H1 (cell line): ENCODE data around the gene SLIT3. TPM values are rescaled to one million over a fixed set of nuclear protein-coding genes. Genes with fewer than 3 reads are reported as not detected.

Experiments
- POLR2A ChIP-seq, 2 experiments: IDR thresholded peaks; 1 replicate in 1 of 2; 2 replicates in 1 of 2; pipeline ENCODE4 v1.6.1; 2011; ENCODE audit warnings: low read depth in 2 of 2, low read length in 2 of 2, mild to moderate bottlenecking in 2 of 2; ENCODE audit errors: control extremely low read depth in 1 of 2
- TCF12 ChIP-seq: IDR thresholded peaks from 2 replicates; pipeline ENCODE4 v1.6.1; 2011; ENCODE audit warnings: low read depth, mild to moderate bottlenecking, low read length
- TEAD4 ChIP-seq: IDR thresholded peaks from 2 replicates; pipeline ENCODE4 v1.6.1; 2012; ENCODE audit warnings: low read depth, low read length, inconsistent platforms, mixed read lengths
- polyA plus RNA-seq, 7 experiments: library from polyadenylated mRNA; depleted of rRNA in 3 of 7; stranded (reverse) in 5 of 7; unstranded in 2 of 7; fragments of >200 nt in 5 of 7; fragments of 200-250 nt in 2 of 7; gene quantifications; 1 replicate in 5 of 7; 2 replicates in 1 of 7; 4 replicates in 1 of 7; pipeline versions ENCODE4 v1.2.1 to v1.2.3, GENCODE V29; 2011 to 2013; ENCODE audit warnings: missing spikeins in 2 of 7, mixed read lengths in 2 of 7
- total RNA-seq: library from RNA; stranded (reverse); fragmentation: NEBNext Ultra II Directional; extraction: Animal tissue kit (Norgen Biotek cat#: 25700); gene quantifications from 2 replicates; pipeline ENCODE4 v1.2.1, GENCODE V29; 2021

Gene SLIT3
- total and polyA plus RNA-seq, 2 of the 8 experiments (the other 6 are each of a cell fraction or from before 2014, with no cell fraction given) = 1.1 to 1.2 TPM

DNA sequence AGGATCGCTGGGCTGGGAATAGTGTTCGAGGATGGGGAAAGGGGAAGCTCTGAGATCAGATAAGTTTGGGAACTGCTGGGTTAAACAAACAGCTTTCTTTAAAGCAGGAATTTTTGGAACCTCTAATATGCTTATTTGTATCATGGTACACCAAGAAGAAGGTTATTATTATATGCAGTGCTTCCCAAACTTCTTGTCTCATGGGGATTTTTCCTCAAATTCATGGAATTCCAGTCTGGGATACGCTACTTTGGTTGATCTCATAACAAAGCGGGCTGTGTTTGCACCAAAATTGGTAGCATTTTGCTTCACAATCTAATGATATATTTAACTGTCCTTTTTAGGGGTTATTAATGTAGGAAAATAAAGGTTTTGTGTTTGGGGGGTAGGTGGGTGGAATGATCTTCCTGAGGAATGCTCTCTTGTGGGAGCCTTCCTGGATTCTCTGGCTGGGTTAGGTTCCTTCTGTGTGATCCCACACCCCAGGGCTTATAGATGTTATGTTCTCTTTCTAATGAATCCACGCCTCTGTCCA, 605.6 kb downstream of the SLIT3 start (continued):
- TF ChIP-seq TCF12 = no peak
- no peak for TF ChIP-seq TEAD4
- no peak for TF ChIP-seq POLR2A (IDR thresholded peaks at IDR 0.05; ENCODE audit: control extremely low read depth in 1 of 2, low read depth in 2 of 2, low read length in 2 of 2)
- TF ChIP-seq, all 59 proteins: peak for 0
